SIG-M5 treated with dmso at 0.1 percent for 504 hours (cell line): ENCODE results near the gene CFAP210.

ENCODE experiments used
- DNase-seq: peaks from one replicate; lab custom pipeline; 2025; ENCODE audit not compliant: unreplicated experiment; lab: John Stamatoyannopoulos, UW

CFAP210 gene

DNA sequence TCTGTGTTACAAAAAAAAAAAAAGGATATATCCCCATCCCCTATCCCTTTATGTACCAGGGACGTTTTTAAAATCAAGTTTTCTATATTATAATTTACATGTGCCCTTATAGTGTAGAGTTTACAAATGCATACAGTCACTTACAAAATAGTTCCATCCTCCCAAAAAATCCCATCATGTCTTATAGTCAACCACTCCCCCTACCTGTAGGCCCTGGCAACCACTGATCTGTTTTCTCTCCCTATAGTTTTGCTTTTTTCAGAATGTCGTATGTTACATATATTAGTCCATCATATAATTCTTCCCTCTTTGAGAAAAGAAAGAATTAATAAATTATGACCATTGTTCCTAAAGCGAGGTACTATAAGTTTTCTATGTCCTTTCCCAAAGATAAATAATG lies 17.8 kb downstream of the CFAP210 start:
- DNase-seq, result no peak

DNA sequence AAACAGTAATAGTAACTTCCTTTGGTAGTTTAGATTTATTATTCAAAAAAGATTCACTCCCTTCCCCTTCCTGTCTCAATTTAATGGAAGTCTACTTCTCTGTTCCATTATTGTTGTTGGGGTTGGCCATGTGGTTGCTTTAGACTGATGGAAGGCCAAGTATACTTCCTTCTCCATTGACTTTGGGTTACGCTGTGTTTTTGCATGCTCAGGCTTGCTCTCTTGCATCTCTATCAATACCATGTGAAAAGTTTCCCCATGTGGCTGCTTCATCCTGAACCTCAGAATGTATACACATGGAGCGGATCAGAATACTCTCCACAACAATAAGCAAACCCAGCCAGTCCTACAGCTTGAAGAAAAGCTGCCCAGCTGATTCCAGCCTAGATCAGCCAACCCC lies 20.3 kb downstream of the CFAP210 start:
- no peak for DNase-seq

DNA sequence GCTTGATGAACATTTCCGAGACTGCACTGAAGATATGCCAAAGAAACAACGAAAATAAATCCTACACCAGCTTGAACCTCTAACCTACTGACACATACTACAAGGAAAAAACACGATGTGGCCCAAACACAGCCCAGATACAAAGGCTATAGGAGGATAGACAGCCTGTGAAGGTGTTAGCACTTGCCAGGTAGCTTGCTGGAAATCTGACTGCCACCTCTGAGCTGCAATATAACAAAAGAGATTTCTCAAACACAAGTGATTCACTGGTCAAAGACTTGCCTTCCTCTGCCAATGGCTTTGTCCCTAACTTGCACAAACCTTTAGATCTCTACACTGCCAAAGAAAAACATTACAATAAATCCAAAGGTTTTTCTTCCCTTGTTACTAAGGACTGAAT lies 21.1 kb downstream of the CFAP210 start:
- DNase-seq, result no peak

DNA sequence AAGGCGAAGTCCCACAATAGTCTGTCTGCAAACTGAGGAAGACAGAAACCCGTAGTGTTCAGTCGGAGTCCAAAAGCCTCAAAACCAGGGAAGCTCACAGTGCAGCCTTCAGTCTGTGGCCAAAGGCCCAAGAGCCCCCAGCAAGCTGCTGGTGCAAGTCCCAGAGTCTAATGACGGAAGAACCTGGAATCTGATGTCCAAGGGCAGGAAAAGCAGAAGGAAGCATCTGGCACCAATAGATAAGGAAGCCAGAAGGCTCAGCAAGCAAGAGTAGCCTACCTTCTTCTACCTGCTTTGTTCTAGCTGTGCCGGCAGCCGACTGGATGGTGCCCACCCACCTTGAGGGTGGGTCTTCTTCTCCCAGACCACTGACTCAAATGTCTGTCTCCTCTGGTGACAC lies 21.8 kb downstream of the CFAP210 start:
- no peak for DNase-seq

DNA sequence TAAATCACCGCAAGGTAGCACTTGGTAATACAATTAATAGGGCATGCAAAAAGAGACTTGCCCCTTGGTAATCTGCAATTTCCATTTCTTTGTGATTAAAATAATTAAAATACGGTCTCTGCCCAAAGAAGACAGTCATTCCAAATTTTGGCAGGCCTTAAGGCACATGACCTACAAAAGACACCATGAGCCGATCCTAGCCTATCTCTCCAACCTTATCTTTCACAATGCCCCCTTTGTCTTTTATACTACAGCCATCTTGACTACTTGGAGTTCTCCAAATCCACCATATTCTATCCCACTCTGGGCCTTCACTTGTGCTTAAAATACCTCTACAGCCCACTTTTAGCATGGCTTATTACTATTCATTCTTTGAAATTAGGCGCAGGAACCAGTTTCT lies 23.3 kb downstream of the CFAP210 start:
- no peak for DNase-seq

DNA sequence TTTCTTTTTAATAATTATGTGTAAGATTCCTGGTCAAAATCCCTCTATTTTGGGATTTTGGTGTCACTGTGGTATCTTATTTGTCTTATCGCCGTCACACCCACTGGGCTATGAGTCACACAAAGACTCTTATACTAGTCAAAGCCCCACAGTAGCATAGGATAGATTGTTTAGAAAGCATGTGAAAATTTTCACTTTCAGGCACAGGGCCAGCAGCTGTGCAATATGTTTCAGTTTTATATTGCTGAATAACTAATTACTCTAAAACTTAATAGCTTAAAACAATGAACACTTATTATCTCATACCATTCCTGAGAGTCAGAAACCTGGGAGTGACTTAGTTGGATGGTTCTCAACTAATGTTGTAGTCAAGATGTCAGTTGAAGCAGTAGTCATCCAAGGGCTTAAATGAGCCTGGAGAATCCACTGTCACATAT lies 24.0 kb downstream of the CFAP210 start:
- DNase-seq, result no peak

DNA sequence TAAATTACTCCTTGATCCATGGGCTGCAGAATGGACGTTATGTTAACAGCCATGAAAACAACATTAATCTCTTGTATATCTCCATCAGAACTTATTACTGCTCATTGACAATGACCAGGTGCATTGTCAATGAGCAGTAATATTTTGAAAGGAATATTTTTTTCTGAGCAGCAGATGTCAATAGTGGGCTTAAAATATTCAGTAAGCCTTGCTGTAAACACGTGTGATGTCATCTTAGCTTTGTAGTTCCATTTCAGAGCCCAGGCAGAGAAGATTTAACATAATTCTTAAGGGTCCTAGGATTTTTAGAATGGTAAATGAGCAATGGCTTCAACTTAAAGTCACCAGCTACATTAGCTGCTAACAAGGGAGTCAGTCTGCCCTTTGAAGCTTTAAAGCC lies 26.6 kb downstream of the CFAP210 start:
- DNase-seq, result no peak

DNA sequence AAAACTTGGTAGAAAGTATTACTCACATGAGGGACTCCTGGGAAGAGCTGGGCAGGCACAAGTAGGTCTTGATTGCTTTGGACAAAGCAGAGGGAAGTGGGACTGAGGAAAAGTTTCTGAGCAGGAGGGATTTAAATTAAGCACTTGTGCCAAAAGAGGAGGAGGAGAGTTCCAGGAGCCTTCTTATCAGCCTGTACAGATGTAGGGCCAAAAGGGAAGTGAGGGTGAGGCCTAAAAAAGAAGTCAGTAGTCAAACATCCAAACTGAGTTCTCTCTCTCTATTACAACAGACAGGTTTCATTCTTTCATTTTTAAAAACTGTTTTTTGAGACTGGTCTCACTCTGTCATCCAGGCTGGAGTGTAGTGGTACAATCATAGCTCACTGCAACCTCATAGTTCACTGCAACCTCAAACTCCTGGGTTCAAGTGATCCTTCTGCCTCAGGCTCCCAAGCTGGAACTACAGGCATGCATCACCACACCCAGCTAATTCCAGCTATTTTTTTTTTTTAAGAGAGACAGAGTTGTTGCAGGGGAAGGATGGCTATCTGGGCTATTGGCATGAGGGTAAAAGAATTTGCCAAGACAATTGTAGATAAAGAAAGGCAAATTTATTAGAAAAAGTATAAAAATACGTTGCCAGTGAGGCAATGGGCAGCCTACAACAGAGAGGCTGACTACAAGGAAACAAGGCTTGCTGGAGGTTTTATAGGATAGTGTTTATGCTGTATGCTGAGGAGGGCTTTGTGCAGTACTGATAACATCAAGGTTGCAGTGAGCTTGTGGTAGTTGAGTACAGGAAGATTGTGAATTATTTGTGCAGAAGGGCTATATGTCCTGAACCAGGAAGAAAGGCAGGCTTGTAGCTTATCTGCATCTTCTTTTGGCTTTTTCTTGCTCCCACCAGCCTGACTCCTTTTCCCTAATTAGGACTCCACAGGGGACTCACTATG lies 29.0 kb downstream of the CFAP210 start:
- DNase-seq, result peak; percentile 47

DNA sequence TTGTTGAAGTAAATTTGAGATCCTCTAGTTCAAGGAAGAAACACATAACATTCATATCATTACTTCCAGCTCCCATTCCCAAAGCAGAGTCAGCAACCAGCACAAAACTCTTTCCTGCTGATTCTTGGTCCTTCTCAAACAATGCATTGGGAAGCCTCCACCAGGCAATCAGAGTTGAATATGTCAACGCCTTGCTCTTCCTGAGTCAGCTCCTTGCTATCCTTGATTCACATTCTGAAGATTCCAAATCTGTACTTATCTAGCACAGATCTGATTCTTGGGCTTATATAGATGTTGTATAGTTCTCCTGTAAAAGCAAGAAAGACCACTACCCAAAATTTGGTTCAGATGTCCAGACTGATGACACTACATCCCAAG lies 29.6 kb downstream of the CFAP210 start:
- no peak for DNase-seq

DNA sequence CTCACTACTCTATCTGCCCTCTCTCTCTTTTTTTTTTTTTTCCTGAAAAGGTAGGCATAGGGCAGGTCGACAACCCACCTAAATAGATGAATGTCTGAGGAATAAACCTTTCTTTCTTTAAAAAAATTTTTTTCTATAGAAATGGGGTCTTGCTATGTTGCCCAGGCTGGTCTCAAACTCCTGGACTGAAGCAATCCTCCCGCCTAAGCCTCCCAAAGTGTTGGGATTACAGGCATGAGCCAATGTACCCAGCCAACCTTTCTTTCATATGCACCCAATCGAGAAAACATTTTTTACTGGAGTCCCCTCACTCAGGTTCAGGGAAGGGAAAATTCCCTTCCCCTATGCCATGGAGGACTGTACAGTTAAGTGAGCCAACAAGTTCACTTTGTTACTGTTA lies 31.0 kb downstream of the CFAP210 start:
- DNase-seq, result no peak

DNA sequence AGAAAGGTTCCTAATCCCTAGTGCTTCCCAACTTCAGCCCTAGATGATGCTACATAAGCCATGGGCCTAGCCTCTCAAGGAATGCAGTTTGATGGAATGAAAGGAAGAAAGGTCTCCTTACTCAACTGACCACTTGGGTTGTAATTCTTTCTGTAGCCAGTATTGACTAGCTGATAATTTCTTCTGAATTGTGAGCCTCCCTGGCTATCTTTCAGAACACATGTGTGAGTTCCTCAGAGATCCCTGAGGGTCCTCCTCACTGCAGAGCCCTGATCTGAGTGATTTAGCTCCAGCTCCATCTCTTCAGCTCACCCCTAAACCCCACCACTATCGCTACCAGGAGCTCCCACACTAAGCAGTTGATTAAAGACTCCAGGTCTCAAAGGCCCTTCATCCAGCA lies 31.5 kb downstream of the CFAP210 start:
- DNase-seq, result no peak

DNA sequence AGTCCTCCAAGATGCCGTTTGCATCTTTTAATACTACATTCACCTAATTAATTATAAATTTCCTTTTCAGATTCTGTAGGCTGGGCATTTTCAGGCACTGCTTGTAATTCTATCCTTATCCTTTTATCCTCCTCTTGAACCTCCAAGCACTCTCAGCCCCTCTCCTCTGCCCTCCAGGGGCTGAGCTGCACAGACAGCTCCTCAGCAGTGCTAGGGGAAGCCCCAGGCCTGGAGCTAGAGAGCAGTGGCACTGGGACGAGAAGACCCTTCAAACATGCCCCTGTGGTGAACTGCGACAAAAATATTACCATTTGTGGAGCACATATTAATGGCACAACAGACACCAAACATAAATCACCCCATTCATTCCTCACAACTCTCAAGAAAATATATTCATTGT lies 32.9 kb downstream of the CFAP210 start:
- no peak for DNase-seq

DNA sequence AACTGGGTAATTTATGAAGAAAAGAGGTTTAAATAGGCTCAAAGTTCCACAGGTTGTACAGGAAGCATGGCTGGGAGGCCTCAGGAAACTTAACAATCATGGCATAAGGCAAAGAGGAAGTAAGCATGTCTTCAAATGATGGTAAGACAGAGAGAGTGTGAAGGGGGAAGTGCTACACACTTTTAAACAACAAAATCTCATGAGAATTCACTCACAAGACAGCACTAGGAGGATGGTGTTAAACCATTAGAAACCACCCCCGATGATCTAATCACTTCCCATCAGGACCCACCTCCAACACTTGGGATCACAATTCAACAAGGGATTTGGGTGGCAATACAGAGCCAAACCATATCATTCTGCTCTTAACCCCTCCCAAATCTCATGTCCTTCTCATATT lies 34.9 kb downstream of the CFAP210 start:
- DNase-seq, result peak; percentile 63

DNA sequence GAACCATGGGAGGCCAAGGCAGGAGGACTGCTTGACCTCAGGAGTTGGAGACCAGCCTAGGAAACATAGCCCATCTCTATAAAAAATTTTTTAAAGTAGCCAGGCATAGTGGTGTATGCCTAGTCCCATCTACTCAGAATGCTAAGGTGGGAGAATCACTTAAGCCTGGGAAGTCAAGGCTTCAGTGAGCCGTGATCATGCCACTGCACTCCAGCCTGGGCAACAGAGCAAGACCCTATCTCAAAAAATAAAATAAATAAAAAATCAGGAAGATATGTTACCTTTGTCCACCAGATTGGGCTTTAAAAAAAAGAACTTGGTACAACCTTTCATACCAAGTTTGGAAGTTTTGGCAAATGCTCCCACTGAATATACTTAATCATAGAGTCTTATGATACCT lies 35.3 kb downstream of the CFAP210 start:
- DNase-seq, result no peak

DNA sequence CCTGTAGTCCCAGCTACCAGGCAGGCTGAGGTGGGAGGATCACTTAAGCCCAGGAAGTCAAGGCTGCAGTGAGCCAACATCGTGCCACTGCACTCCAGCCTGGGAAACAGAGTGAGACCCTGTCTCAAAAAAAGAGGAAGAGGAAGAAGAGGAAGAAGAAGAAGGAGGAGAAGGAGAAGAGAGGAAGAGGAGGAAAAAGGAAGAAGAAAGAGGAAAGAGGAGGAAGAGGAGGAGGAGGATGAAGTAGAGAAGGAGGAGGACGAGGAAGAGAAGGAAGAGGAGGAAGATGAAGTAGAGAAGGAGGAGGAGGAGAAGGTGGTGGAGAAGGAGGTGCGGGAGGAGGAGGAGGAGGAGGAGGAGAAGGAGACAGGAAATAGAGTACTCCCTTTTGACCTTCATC lies 38.0 kb downstream of the CFAP210 start:
- no peak for DNase-seq

DNA sequence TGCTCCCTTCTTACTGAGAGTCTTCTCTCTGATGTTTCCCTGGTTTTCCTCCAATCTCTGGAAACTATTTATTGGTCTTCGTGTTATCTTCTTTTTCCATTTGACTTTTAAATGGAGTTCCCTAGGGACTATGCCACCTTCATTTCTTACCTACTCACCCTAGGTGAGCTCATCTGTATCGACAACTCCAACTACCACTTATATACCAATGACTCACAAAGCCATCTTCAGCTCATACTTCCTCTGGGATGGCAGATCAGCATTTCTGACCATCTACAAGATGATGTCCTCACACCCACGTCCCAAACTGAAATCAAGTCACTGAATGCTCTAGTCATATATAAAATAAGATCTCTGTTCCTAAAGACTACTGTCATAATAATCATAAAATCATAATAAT lies 40.6 kb downstream of the CFAP210 start:
- no peak for DNase-seq

DNA sequence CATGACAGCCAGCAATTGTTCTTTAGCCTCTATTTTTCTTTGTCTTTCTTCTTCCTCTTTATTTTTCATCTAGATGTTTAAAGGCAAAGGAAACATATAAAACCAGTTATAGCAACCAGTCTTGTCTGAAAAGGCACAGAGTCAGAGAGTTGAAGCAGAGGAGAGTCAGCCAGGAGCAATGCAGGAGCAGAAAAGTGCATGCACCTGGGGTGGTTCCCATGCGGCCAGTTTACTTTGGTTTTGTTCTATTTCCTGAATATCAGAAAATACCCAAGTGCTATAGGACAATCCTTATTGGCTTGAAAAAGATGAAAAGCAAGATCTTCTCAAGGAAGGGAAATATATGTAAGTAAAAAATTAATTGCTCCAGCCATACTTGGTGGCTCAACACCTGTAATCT lies 44.9 kb downstream of the CFAP210 start:
- DNase-seq, result no peak

DNA sequence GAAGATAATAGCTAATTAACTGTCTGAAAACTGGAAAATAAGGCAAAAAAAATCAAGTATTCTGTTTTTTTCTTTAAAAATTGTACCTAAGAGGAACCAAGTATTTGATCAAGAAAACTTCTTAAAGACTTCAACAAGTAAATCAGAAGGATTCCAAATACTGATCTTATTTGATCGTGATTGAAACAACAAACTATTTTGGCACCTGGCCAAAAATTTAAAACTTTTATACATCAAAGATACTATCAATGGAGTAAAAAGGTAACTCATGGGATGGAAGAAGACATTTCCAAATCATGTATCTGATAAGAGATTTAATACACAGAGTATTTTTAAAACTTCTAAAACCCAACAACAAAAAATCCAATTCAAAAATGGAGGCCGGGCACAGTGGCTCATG lies 46.7 kb downstream of the CFAP210 start:
- DNase-seq, result no peak

DNA sequence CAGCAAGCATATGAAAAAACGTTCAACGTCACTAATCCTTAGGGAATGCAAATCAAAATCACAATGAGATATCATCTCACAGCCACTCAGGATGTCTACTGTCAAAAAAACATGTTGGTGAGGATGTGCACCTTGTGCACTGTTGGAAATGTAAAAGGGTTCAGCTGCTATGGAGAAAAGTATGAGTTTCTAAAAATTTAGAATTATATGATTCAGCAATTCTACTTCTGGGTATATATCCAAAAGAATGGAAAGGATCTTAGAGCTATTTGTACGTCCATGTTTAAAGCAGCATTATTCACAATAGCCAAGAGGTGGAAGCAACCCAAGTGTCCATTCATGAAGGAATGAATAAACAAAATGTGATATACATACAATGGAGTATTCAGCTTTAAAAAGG lies 50.0 kb downstream of the CFAP210 start:
- DNase-seq, result no peak

DNA sequence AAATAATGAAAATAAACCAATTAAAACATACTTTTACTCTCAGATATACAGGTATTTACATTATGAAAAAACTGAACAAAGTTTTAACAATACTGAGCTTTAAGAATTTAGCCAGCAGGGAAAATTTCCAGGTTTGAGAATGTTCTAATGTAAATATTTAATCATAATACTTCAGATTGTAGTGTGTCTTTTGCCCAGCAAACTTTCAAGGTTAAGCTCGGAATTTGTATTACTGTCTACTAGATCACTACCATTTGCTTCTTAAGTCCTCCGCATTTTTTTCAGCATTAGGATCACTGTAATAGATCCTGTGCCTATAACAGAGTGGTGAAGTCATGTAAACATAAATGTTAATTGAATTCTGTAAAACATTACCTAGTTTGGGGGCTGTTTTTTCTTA lies 52.7 kb downstream of the CFAP210 start:
- DNase-seq, result no peak

DNA sequence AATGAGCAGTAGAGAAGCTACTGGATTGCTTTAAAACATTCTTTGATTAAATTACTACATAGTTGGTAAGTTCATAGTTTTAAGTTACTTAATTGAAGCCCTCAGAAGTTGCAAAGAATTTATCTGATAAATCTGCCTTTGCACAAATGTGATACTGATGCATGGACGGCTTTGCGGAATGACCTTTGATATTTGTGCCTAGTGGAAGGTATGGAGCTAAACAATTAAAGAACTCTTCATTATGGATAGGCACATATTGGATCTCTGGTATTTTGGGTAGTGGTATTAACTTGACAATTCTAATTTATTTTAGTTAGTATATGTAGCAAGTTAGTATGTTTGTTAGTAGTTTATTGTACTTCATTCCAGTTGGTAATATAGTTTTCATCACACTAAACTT lies 54.1 kb downstream of the CFAP210 start:
- DNase-seq, result no peak

DNA sequence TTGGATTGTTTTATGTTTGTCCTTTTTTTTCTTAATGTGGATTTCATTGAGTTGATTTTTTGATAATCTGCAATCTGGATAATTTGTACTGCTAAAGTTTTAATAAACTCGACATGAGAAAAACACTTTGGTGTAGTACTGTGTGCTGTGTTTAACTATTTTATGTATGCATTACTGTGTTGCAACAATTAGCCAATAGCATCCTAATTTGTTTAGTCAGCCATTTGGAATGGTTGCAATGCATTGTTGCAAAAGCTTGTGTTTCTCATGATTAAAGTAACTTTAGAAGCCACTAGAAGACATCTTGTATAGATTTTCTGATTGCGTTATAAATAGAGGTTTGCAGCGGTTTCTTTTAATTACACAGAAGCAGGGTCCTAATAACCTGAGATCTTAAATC lies 56.6 kb downstream of the CFAP210 start:
- no peak for DNase-seq

DNA sequence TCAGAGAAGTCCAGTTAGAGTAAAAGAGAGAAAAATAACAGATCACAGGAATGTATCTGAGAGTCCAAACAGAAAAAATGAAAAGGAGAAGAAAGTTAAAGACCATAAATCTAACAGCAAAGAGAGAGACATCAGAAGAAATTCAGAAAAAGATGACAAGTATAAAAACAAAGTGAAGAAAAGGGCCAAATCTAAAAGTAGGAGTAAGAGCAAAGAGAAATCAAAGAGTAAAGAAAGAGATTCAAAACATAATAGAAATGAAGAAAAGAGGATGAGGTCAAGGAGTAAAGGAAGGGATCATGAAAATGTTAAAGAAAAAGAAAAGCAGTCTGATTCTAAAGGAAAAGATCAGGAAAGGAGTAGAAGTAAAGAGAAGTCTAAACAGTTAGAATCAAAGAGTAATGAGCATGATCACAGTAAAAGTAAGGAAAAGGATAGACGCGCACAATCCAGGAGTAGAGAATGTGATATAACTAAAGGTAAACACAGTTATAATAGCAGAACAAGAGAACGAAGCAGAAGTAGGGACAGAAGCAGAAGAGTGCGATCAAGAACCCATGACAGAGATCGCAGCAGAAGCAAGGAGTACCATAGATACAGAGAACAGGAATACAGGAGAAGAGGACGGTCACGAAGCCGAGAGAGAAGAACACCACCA lies 57.6 kb downstream of the CFAP210 start:
- DNase-seq, result no peak
